Erythroblast (primary cell): ENCODE measurements around the gene GLI2.

Experiments
- DNase-seq, 2 experiments: peaks; one replicate each; lab custom pipeline; 2025; lab: John Stamatoyannopoulos, UW
- GATA1 ChIP-seq: IDR thresholded peaks from 2 replicates; pipeline ENCODE4 v1.6.1; 2011; ENCODE audit warnings: low read depth, mild to moderate bottlenecking, control low read depth, low read length, moderate library complexity
- POLR2A ChIP-seq: IDR thresholded peaks from 2 replicates; pipeline ENCODE4 v1.6.1; 2011; ENCODE audit warnings: mild to moderate bottlenecking, low read length

Gene GLI2

GRCh38 chr2:120737340-120738101 lies 1.9 kb downstream of the GLI2 start:
- DNase-seq = no peak
- no peak for TF ChIP-seq POLR2A
- TF ChIP-seq GATA1 = no peak

GRCh38 chr2:120738117-120738516 lies 2.4 kb downstream of the GLI2 start:
- TF ChIP-seq GATA1 = no peak
- TF ChIP-seq POLR2A = no peak
- DNase-seq = no peak

DNA sequence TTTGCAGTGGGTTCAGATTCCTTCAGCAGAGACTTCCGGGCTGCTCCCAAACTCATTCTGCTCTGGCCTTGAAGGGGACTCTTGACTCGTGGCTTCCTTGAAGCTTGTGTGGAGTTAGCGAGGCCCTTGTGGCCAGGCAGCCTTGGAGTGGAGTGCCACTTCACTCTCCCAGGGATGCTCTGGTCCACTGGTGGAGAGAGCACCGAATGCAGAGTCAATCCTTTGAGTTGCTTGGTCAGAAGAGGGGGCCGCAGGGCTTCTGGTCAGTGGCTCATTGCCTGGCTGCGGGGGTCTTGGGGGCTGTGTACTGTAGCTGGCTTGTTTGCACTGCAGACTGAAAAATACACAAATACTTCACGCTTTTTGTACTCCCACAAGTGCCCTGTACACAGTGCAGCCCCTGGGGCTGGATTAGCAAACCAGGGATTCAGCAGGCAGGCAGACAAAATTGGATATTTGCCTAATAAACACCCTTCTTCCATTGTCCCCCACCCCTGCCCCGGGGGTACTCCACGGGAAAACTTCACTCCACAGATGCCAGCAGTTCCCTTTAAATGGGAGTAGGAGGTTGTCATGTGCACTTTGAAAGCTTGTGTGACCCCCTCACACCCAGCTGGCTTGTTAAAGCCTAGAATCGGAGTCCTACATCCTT lies 3.2 kb downstream of the GLI2 start:
- TF ChIP-seq POLR2A (no peak), GATA1 (no peak)
- DNase-seq = no peak

GRCh38 chr2:120739438-120740090 lies 3.9 kb downstream of the GLI2 start:
- TF ChIP-seq GATA1 (no peak), POLR2A (no peak)
- no peak for DNase-seq

DNA sequence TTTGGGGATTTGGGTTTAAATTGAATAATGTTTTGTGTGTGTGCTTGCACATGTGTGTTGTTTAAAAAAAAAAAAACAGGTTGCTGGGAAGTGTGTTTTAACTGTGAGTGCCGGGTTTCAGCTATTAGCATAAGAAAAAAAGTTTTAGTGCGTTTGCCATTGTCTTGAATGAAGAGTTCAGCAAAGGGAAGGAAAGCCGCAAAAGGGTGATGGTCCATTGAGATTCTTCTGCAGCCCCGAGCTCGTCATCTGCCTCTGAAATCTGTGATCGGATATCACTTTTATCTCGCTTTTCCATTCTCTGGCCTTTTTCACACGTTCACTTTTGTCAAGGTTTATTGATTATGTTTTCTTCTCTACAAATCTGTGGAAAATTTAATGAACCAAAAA lies 4.7 kb downstream of the GLI2 start:
- TF ChIP-seq GATA1 (no peak), POLR2A (no peak)
- DNase-seq = no peak

- DNase-seq = no peak
- TF ChIP-seq GATA1 (no peak), POLR2A (no peak)
These were observed 5.3 kb downstream of the GLI2 start for GRCh38 chr2:120740765-120741524.

- no peak for DNase-seq
- TF ChIP-seq GATA1 = no peak
- no peak for TF ChIP-seq POLR2A
These were observed 6.2 kb downstream of the GLI2 start for GRCh38 chr2:120741571-120742561.

GRCh38 chr2:120743657-120744056 lies 8.0 kb downstream of the GLI2 start:
- DNase-seq = peak in 1 of 2 experiments; percentile 11
- no peak for TF ChIP-seq POLR2A
- no peak for TF ChIP-seq GATA1

GRCh38 chr2:120744817-120745216 lies 9.1 kb downstream of the GLI2 start:
- TF ChIP-seq GATA1 (no peak), POLR2A (no peak)
- DNase-seq = no peak

GRCh38 chr2:120745420-120746111 lies 9.9 kb downstream of the GLI2 start:
- no peak for DNase-seq
- TF ChIP-seq GATA1 = no peak
- TF ChIP-seq POLR2A = no peak

- no peak for DNase-seq
These were observed 10.5 kb downstream of the GLI2 start for GRCh38 chr2:120746144-120746543.

GRCh38 chr2:120747281-120747680 lies 11.6 kb downstream of the GLI2 start:
- no peak for DNase-seq
- TF ChIP-seq POLR2A (no peak), GATA1 (no peak)

More at GRCh38 chr2:120746144-120746543, 10.5 kb downstream of the GLI2 start:
- no peak for TF ChIP-seq GATA1
- no peak for TF ChIP-seq POLR2A

- TF ChIP-seq GATA1 (no peak), POLR2A (no peak)
- no peak for DNase-seq
These were observed 12.0 kb downstream of the GLI2 start for GRCh38 chr2:120747706-120748105.
